NCI-H1694 (cell line): ENCODE results near the gene MREG.
A peak's percentile ranks its signal among the peaks of the same experiment; 100 is the strongest.
"Not testable (repeated sequence)": the region's sequence is repeated elsewhere in the genome, so short reads cannot be mapped to it uniquely, and the experiment has no call there.

Experiments used
- DNase-seq: peaks from one replicate; lab custom pipeline; 2025; lab: John Stamatoyannopoulos, UW

Gene MREG

DNA sequence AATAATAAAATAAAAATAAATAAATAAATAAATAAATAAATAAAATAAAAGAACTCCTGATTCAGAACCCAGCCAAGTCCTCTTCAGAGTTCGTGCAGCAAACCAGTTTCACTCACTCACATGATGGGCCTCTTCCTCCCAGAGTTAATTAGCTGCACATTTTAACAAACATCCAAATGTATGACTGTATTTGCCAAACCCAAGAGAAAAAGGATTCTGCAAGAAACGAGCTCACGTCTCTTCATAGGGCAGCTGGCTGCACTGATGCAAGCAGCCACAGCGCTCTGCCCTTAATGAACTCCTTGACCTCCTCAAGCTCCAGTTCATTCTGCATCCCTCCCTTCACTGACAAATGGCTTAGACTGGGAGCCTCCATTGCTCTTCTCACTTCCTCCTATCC is 55.1 kb downstream of the MREG start:
- no peak for DNase-seq

DNA sequence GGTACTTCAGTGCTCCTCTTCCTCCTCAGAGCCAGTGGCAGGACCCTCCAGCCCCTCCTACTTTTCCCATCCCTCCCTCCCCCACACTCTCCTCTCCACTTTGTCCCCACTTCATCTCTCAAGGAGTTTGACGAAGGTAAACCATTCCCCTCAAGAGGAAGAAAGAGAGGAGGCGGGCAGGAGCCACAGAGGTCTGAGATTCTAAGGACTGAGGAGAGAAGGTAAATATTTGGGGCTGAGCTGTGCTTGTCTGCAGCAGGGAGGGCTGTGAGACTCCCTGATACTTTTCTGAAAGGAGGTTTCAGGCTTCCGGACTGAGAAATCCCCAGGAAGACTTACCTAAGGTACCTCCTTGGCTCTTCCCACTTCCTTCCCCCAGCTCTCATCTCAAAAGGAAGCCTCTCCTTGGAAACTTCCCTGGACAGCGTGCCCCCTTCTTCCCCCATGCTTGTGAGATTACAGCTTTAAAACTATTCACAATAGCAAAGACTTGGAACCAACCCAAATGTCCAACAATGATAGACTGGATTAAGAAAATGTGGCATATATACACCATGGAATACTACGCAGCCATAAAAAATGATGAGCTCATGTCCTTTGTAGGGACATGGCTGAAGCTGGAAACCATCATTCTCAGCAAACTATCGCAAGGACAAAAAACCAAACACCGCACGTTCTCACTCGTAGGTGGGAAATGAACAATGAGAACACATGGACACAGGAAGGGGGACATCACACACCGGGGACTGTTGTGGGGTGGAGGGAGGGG is 55.8 kb downstream of the MREG start:
- not testable (repeated sequence) for DNase-seq

DNA sequence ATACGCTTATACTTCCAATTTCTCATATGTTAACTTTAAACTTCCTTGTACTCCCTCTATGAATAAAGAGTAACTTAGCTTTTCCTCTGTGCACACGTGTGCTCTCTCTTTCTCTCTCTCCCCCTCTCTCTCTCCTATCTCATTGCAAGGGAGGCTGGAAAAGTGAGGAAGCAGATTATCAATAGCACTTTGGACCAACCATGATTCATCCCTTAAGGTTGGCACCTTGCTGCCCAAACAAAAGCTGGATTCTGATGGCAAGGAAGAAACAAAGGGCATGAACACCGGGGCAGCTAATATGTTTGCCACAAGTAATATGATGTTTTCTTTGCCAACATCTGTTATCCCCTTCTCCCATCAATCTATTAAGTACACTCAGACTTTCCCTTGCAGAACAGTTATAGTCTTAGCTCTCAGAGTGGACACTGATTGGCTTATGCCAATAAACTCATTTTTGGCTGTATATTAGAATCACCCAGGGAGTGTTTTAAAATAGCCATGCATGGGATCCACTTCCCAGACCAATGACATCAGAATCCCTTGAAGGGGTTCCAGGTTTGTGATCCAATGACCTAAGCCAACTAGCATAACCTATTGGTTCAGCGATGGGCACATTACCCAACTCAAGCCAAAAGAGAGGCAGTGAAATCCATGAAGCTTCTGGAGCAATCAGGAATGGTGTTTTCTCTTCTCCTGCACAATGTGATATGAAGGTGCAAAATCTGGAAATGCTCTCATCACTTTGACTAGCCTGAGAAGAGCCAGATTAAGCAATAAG is 60.3 kb downstream of the MREG start:
- DNase-seq, result no peak

DNA sequence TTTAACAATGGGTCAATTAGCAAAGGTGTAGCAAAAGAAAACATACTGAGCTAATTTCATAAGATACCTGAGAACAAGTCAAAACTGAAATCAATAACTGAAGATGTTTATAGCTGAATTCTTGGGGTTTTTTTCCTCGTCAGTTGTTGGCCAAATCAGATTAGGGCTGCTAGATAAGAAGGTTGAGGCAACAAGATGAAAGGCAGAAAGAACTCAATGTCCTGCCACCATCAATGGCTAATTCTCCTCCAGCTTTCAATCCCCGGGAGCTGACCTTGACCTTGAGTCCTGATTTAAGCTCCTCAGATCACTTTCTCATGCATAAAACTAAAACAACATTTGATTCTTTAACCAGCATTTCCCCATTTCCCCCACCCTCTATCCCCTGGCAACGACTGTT is 61.8 kb downstream of the MREG start:
- DNase-seq, result no peak

DNA sequence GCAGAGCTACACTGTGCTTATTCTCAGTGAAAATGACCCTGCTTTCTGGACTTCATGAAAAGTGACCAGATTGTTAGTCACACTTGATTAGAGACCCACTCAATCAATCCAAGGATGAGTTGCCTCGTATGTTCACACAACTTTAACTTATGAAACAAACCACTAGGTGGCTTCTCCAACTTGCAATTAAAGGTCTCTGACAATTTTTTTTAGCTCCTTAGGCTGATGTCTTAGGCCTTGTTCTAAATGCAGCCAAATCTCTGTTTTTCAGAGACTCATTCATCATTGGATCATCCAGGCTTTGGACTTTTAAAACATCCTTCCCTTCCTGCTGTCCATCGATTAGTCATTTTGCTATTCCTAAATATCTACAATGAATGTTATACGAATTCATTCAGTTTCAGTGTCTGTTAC is 63.4 kb downstream of the MREG start:
- peak; percentile 3 for DNase-seq

DNA sequence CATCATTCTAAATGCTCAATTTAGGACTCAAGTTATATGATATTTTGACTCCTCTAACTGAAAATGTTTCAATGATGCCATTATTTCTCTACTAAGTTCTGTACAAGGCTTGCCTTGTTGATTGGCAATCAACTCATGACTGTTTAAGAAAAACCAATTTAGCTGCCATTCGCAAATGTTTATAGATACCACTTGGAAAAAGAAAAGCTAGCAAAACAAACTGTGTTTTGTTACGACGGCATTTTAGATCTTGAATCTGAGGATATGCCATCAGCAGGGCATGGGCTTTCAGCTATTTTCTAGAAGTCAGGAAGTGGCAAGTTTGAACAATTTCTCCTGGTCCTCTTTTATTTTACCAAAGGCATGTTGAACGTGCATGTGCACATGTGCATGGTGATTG is 65.3 kb downstream of the MREG start:
- no peak for DNase-seq

DNA sequence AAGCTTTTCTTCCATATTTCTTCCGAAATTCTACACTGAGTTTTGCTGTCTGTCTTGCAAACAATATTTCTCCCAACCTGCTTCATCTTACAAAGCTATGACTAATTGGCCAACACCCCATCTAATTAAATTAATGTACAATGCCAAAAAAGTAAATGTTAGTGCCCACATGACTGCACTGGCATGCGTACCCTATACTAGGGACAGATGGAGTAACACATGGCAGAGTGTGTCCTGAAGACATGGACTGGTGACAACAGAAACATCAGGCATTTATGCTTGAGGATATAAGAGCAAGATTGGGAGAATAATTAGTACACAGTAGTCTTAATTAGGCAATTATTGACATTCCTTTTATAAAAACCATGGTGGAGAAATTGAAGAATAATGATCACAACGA is 66.8 kb downstream of the MREG start:
- DNase-seq, result peak; percentile 62

DNA sequence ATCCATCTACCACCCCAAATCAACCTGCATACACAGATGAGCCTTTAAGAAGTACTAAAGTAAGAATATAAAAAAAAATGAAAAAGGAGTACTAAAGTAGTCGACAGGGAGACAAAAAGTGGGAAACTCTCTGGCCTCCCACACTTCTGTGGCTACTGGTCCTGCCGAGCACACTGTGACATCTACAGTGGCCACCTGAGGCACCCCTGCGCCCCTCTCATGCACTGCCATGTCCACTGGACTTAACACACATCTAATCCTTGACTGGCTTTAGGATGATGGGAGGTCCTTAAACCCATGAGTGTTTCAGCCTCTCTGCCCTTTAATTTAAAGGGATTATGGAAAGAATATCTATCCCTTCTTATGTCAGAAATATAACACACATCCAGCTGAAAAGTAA is 71.2 kb downstream of the MREG start:
- DNase-seq, result no peak

DNA sequence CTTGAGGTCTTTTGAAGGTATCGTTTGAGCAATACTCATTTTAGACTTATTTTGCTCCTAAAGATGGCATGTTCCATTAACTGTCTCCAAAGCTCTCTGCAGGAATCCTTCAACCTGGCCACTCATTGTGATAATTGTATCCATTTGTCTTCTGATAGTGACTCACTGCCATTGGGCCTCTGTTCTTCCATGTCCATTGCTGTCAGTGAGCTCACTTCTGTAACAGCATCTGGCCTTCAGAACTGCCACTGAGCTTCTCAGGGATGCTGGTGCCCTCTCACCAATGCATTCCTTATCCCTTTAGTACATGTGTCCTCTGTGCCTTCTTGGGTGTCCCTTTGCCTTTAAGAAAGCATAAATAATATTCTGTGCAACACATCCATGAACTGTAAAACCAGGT is 71.6 kb downstream of the MREG start:
- DNase-seq, result no peak

DNA sequence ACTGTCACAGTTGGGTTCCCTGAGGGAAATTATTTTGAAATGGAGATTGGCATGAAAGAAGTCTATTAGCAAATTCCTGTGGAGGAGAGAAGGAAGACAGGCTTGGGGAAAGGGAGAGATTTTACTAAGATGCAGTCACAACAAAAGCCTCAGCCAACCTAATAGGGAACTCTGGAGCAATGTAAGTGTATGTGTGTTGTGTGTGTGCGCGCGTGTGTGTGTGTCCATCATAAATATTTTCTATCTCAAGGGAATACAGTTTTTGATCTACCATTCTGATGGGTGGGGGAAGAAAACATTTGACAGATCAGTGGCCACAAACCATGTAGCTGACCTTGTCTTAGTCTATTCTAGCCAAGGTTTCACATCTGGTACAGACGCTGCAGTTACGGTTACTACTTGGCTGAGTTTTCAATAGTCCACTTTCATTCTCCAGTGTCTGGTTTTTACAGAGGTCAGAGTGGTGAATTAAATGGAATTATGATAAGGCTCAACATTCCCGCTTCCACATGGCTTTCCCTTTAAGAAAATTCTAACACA is 72.6 kb downstream of the MREG start:
- no peak for DNase-seq

DNA sequence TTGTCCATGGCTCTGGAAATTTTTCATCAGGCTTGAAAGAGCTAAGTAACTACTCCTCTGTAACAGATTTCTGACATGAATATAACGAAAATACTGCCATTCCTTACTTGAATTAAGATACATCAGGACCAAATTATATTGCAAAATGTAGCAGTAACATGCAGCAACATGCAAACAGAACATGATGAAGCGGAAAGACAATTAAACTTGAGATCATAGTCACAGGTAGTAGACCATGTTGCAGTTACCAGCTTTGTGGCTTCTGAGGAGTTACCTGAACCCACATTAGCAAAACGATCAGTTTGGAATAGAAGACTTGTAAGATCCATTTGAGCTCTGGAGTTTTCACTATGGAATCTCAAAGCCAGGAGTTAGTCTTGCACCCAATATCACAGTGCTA is 76.2 kb downstream of the MREG start:
- no peak for DNase-seq

DNA sequence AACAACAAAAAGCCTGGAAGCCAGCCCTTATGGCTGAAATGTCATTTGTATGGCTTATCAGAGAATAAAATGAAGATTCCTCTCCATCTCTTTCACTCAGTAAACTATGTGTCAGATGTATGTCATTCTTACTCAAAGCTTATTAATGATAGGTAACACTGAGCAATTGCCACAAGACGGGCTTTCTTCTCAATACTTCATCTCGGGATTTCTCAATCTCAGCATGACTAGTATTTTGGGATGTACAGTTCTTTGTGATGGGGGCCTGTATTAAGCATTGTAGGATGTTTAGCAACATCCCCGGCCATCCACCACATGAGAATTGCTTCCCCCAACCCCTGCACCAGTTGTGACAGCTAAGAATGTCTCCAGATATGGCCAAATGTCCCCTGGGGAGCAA is 80.2 kb downstream of the MREG start:
- no peak for DNase-seq

DNA sequence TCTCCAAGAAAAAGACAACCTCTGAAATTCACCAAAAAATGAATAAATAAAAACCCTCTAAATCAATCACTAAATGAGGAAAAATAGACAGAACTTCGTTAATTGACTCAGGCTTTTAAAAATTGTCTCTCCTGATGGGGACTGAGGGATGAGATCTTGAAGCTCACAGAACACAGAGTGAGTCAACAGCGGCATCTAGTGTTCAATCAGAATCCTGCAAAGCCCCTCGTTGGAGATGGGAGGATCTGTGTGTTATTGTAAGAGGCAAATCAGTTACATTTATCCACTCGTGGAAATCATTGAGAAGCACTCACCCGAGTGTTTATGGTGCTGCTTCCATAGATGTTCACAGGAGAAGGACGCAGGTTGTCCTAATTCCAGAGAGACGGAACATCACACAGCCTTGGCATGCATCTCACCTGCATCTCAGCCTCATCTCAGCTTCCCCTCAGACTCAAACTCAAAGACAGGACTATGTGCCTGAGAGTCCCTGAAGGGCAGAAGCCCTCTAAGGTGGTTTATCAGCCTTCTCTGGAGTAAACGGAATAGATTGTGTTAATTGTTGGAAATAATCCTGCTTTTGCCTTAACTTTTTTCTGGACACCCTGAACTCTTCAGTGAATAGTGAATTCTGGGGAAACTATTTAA is 82.0 kb downstream of the MREG start:
- DNase-seq, result peak; percentile 79

DNA sequence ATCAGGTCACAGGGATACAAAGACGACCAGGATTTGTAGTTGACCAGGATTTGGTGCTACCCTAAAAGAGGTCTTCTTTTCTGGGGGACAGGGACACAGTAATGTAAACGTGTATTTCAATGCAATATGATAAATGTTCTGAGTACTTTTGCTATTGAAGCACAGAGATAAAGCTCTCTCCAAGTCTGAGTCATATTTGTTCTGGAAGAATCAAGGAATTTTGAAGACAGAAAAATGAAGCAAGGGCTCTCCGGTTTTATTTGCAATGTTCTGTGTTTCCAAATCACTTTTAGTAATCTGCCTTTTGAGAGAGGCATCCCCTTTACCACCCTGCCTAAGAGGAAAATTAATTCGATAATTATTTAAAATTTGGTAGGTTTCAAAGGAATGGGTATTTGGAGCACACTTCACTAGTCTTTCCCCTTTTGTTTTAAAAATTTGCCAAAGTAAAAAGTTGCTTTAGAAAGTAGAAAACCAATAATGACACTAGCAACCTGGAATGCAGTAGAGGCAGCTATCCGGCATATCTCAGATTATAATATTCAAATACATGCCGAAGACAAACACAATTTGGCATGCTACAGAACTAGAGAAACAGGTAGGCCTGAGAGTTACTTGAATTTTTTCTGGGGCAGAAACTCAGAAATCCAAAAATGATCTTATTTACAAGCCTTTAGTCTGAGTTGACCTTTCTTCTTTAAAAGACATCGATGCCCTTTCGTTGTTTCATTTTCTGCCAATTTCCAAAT is 82.7 kb downstream of the MREG start:
- DNase-seq, result no peak

DNA sequence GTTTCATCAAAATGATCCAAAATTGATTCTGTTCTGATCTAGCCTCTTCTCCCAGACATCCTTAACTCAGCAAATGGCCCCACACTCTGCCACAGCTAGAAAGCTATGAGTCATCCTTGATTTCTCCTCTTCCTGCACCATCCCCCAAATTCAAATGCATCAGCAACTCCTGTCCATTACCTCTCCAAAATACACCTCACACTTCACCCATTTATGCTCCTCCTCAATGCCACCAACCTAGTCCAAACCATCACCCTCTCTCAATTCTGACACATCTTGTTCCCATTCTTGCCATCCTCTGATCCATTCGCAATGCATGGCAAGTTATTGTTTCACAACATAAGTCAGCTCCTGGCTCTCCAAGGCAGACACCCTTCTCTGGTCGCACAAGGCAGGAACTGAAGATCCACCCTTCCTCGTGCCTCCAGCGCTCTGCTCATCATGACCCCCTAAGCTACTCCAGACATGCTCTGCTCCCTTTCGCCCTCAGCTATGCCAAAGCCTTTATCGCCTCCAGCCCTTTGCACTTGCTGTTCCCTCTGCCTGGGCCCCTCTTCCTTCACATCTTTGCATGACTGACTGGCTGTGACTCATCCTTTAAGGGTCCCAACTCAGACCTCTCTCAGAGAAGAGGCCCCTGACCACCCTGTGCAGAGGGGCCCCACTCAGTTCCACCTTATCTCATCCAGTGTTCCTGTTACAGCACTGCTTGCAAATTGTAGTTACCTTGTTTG is 83.6 kb downstream of the MREG start:
- DNase-seq, result no peak

DNA sequence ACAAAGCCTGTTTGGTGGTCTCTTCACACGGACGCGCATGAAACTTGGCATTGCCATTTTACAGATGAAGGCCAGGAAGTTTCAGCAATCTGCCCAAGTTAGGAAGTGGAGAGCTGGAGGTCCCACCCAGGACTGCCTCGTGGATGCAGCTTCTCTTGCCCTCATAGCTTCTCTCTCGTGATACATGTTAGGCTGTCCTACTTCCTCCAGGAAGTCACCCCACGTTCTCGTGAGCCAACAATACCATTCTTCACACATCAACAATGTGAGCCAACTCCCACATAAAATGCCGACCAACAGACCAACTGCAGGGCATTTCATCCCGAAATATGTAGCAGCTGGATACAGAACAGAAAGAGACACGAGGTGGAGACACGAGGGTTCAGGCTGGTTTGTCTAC is 85.3 kb downstream of the MREG start:
- no peak for DNase-seq

DNA sequence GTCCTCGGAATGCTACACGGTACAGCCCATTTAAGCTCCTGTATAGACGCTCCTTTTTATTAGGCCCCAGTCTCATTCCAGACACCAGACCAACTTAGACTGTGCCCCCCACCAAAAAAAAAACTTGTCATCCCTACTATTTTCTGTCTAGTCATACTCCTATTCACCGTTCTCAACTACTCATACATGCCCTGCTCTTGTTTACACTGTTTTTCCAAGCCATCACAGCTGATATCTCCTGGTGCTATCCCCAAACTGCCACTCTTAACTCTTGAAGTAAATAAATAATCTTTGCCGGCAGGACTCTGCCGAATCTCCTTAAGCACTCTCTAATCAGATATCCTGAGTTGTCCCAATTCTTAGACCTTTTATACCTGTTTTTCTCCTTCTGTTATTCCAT is 86.4 kb downstream of the MREG start:
- DNase-seq, result not testable (repeated sequence)

DNA sequence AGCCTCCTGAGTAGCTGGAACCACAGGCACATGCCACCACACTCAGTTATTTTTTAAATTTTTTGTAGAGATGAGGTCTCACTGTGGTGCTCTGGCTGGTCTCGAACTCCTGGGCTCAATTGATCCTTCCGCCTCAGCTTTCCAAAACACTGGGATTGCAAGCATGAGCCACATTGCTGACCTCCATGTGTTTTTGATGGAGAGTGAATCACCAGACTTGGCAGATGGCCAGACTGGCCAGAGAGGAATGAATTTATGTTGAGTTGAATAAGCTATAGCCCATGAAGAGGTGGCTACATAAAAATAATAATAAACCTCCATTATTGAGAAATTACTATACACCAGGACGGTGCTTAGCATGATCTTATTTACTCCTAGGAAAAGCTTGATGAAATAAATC is 91.5 kb downstream of the MREG start:
- no peak for DNase-seq

DNA sequence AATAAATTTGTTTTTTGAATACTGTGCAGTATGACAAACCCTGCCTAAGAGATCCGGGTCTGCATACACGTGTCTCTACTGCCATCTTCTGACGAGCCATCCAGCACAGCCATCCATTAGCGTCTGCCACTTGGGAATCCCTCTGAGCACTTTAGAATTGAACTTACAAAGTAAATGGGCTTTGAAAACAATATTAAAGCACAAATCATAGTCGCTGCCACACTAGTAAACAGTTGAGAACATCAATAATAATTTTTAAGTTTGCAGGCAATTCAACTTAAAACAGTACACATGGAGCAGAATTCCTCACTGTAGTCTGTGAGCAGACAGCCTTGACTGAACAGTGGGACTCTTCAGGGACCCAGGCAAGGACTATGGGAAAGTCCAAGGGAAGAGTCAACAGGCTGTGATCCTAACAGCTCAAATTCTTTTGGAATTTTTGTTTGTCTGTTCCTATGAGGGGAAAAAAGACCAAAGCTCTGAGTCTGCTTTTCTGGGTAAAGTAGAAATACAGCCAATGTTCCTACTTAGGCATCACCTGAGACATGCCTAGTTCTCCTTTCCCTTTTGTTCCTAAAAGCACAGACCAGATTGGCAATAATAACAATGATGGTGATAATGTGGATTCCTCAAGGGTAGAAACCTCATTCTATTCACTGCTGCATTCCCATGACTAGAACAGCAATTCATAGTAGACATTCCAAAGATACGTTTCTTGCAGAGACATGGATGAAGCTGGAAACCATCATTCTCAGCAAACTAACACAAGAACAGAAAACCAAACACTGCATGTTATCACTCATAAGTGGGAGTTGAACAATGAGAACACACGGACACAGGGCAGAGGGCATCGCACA is 92.9 kb downstream of the MREG start:
- DNase-seq, result peak; percentile 63

DNA sequence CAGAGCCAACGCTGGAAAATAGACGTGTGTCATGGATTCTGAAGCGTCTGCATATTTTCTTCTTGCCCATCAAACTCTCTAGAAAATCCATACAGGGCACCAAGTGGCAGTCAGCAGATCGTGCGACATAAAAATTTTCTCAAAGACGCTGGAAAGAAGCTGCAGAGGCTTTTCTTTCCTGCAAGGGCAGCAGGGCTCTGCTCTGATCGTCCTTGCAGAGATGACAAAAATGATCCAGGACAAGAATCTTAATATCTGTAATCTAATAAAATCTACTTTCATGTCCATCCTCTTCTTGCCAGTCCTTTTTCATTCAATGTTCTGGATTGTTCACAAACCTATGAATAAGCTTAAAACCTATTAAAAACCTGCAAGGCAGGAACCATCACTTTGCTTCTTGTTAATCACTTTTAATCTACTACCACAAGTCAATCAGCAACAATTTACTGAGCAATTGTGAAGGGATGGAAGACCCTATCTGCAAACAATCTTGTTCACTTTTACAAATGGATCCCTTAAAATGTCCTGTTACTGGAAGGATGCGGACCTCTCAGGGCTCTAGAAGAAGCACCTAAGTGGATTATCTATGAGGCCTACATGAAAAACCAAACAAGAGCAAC is 93.6 kb downstream of the MREG start:
- DNase-seq, result no peak
